GM19463 (cell line): Measurements from ENCODE around the gene ZNF318.
"Not testable (repeated sequence)": the region's sequence is repeated elsewhere in the genome, so short reads cannot be mapped to it uniquely, and the experiment has no call there.

Experiments used
- ATAC-seq: cut with Tn5 transposase; IDR thresholded peaks from one replicate; pipeline ENCODE4 v1.9.1; 2021; ENCODE audit warnings: mild to moderate bottlenecking, moderate library complexity; ENCODE audit not compliant: unreplicated experiment

Gene ZNF318

DNA sequence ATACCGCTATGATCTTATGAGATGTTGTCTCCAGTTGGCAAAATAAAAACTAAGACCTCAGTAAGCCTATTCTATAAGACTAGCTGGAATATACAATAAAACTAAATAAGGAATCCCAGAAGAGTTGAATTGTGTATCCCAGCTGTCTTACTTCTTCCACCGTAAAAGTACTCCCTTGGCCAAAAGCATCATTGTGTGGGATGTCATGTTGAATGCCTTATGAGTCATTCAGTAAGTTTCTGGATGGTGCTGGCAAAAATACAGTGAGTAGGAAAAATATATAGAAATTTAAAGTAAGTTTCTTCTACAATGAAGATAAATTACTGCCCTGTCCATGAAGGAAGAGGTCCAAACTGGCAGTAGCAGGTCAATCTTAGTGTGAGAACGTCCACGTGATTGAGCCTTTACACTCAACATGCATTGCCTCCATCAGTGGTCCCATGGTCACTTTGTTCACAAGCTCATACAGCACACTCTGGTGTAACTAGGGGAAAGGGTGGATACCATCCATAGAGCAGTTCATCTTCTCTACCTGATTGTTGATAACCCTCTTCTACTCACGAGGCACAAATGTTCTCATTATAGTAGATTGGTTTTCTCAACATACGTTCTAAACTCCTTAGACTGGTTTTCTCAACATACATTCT, 13.7 kb upstream of the ZNF318 start:
- peak; percentile 28 for ATAC-seq

DNA sequence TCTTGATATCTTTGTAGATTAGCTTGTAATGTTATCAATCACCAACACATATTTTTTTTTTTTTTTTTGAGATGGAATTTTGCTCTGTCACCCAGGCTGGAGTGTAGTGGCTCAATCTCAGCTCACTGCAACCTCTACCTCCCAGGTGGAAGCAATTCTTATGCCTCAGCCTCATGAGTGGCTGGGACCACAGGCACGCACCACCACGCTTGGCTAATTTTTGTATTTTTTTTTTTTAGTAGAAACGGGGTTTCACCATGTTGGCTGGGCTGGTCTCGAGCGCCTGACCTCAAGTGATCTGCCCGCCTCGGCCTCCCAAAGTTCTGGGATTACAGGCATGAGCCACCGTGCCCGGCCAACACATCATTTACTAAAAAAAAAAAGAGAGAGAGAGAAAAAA, 11.4 kb upstream of the ZNF318 start:
- not testable (repeated sequence) for ATAC-seq

DNA sequence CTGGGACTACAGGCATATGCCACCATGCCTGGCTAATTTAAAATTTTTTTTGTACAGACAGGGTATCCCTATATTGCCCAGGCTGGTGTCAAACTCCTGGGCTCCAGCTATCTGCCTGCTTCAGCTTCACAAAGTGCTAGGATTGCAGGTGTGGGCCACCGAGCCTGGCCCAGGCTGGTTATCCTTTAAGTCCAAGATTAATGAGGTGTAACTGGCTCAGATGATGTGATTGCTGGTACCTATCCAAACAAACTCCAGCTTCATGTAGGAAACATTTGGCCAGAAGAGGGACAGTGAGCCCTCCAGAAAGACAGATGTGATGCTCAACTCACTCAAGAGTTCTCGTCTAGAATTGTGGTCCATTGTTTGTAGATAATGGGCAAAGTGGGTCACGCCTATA, 9.2 kb upstream of the ZNF318 start:
- ATAC-seq, result no peak

DNA sequence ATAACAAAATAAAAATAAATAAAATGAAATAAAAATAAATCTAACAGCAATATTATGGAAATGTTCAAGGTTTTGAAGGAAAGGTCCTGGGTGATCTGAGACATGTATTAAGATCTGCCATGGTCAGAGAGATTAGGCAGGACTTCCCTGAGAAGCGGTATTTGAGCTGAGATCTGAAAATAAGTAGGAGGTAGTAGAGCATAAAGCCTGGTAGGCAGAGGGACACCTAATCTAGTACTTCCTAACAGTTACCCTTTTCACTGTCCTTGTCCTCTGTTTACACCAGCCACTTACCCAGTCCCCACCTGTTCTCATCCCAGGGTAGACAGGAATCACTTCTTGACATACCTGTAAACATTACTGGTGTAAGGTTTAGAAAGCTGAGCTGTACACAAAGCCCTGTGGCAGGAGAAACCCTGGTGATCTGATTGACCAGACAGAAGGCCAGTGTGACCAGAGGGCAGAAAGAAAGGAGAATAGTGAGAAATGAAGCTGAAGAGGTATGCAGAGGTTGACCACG, 8.3 kb upstream of the ZNF318 start:
- ATAC-seq, result no peak

DNA sequence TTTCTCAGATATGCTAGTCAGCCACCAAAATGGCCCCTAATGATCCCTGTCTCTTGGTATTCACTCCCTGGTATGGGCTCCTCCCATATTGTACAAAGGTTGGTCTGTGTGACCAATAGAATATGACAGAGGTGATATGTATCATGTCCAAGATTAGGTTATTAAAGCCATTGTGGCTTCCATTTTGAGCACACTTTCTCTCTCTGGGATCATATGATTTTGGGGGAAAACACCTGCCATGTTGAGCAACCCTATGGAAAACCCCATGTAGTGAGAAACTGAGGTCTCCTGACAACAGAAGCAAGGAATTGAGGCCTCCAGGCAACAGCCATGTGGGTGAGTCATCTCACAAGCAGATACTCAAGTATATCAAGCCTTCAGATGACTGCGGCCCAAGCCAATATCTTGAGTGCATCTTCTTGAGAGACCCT, 7.1 kb upstream of the ZNF318 start:
- peak; percentile 66 for ATAC-seq

DNA sequence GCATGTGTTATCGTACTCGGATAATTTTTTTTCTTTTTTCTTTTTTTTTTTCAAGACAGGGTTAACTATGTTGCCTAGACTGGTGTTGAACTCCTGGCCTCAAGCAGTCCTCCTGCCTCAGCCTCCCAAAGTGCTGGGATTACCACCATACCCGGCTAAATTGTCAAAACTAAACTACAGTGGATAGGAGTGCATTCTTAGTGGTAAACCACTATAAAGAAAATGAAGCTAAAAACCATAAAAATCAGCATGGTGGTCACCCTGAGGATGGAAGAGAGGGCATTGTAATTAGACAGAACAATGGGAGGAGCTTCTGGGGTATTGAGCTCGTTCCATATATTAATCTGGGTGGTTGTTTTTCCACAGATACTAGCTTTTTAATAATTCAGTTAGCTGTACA, 6.2 kb upstream of the ZNF318 start:
- ATAC-seq, result no peak

DNA sequence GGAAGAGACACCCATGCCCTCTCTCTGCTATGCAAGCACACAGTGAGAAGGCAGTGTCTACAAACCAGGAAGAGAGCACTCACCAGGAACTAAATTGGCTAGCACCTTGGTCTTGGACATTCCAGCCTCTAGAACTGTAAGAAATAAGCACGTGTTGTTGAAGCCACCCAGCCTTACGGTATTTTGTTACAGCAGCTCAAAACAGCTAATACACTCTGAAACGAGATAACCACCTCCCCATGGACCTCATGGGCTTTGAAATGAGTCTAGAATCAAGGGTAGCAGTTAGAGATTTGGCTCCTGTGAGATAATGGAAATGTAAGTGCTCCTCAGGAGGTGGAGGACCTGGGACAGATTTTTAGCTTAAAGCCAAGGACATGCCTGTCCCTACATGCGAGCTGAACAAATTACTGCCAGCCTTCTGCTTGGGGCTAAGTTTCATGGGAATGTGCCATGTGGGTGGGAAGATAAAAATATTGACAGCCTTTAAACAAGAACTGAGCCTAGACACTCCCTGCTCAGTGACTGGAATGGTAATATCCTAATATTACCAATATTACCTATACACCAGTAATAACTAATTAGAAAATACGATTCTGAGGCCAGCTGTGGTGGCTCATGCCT, 3.9 kb upstream of the ZNF318 start:
- ATAC-seq, result no peak

DNA sequence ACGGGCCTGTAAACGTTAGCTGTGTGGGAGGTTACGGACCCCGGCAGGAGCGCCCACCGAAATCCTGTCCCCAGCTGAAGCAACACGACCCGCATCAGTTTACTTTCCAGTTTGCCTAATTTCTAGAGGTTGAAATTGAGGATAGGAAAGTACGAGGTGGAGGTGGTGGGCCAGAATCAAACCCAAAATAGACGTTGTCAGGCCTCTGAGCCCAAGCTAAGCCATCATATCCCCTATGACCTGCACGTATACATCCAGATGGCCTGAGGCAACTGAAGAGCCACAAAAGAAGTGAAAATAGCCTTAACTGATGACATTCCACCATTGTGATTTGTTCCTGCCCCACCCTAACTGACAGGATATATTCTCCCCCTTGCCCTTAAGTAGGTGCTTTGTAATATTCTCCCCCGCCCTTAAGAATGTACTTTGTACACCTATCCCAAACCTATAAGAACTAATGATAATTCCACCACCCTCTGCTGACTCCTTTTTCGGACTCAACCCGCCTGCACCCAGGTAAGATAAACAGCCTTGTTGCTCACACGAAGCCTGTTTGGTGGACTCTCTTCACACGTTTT, 645 bp upstream of the ZNF318 start:
- ATAC-seq, result peak; percentile 2

DNA sequence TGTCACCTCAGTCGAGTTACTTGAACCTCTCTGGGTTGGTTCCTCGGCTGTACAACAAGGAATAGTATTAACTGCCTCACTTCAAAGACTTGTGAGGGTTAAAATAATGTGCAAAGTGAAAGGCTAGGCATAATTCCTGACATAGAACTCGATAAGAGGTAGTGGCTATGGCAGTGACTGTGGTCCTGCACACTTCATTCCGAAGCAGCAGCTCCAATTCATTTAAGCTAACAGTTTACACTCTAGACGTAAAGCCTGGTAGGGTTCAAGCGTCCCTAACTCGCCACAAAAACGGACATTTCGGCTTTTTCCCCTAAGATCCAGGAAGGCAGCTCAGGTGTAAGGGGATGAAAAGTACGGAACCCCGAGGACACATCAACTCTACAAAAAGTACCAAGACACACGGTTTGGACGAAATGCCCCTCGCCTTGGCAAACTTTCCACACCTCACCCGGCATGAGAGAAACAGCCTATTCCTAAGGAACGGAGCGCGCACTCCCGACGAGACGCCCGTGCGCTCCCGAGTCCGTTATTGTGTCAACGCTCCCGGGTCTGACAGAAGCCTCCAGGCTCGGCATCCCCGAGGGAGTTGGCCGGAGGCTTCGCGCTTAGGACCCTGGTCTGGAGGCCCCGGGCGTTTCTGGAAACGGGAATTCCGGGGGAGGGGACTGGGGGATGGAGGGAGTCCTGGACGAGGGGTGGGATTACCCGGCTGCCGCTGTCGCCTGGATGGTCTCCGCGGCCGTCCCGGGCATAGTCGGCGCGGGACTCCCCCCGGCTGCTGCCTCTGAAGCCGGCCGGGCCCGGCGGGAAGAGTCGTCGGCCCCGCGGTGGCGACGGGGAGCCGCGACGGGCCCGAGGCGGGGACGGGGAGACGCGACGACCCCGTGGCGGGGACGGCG, 937 bp downstream of the ZNF318 start:
- ATAC-seq, result peak; percentile 2

DNA sequence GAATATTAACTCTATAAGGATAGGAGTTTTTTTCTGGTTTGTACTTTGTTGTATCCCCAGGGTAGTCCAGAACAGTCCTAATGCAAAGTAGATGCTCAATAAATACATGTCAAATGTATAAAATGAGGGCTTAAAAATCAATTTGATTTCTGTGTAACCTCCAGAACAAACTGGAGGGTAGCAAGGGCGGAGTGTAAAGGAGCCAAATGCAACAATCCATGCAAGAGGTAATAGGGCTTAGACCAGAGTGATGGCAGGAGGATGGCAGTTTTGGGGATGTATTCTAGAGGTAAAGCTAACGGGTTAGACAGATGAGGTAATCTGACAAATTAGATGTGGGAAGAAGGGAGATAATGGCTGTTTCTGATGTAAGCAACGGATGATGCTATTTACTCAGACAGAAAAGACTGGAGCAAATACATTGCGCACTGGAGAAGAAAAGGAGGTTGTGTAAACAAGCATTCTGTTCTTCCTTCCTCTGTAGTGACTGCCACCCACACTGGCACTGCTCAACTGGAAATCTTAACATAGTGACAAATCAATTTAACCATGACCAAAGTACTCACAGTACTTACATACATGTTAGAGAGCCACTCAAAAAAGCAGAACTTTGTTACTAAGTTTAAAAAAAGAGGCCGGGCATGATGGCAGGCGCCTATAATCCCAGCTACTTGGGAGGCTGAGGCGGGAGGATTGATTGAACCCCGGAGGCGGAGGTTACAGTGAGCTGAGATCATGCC, 2.0 kb downstream of the ZNF318 start:
- ATAC-seq, result no peak

DNA sequence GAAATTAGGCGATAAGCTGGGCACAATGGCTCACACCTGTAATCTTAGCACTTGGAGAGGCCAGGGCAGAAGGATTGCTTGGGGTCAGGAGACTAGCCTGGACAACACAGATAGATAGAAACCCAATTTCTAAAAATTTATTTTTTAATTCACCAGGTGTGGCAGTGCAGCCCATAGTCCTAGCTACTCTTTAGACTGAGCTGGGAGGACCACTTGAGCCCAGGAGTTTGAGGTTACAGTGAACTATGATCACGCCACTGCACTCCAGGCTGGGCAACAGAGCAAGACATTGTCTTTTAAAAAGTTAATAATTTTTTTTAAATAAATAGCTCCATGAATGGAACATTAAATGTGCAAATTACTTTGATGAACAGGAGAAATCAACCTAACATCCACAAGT, 8.2 kb downstream of the ZNF318 start:
- ATAC-seq, result no peak

DNA sequence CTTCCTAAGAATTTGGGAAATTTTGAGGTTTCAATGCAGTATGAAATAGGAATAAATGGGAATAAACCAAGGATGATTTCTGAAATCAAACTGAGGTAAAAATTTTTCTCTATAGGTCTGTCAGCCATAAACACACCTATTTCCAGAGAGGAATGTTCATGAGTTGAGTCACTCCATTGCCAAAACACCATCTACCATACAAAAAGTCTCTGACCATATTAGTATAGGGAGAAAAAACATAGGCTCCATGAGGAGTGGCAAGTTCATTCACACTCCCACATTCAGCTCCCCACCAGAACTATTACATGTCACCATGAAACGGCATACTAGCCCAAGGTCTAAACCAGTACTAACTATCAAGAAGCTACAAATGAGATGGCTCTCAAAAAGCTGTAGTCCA, 9.6 kb downstream of the ZNF318 start:
- ATAC-seq, result no peak

DNA sequence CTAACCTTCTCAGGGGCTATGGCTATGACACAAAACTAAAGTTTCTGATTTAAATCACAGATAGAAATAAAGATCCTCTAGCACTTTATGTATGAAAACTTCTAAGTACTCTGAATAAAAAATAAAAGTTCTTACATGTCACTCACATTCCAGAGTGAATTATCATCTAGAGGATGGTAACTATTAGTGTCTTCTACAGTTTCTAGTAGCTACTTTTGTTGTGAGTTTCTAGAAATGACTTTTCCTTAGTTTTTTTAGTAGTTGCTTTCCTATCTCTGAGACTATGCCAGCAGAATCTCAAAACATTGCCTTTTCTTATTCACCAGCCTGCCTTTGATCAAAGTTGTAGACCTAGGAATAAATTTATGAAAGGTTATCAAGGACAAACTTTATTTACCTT, 10.1 kb downstream of the ZNF318 start:
- no peak for ATAC-seq

DNA sequence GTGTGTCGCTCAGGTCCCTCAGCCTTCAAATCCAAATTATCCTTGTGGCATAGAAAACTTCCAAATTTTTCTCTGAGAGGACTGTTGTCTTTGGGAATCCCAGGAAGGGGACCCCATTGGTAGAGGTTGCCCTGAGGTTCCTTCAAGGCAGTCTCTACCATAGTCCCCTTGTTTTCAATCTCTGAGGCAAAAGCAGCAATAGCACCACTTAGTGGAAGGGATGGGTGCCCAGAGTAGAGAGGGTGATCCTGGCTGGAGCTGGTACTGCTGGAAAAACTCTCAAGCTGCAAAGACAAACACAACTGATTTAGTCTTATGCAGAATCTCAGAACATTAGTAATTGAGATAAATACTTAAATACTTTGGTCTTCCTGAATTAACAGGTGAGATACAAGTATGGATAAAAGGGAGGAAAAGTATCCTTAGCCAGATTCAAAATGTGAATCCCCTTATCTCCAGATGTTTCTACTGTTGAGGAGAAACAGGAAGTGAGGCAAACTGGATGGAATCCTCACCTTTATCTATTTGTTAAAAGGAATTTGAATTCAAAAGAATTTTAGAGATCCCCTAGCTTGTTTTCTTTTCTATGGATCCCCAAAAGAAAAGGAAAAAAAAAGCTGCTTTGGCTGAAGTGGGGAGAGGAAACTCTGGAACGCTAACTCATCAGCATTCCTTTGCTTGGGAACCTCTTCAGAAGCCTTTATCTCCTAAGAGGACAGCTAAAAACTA, 13.4 kb downstream of the ZNF318 start:
- ATAC-seq, result no peak

DNA sequence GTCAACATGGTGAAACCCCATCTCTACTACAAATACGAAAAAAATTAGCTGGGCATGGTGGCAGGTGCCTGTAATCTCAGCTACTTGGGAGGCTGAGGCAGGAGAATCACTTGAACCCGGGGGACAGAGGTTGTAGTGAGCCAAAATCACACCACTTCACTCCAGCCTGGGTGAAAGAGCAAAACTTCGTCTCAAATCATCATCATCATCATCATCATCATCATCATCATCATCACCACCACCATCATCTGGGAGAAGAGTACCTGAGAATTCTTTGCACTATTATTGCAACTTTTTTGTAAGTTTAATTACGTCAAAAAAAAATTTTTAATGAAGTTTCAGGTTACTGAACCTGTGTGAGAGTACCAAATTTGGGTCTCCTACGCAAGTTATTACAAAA, 17.5 kb downstream of the ZNF318 start:
- ATAC-seq, result not testable (repeated sequence)

DNA sequence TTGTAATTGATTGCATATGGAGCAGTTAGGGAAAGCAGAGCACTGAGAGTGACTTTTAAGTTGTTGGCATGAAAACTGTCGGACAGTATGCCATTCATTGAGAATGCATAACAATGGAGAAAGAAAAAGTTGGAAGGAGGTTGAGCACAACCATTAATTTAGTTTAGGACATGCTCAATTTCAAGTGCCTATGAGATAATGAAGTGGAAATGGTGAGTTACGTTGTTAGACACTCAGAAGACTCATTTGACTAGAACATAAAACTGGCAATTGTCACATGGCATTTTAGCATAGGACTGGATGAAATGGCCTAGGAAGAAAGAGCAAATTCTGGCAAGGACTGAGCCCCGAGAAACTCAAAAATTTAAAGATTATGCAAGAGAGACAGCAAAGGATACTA, 22.0 kb downstream of the ZNF318 start:
- ATAC-seq, result no peak

DNA sequence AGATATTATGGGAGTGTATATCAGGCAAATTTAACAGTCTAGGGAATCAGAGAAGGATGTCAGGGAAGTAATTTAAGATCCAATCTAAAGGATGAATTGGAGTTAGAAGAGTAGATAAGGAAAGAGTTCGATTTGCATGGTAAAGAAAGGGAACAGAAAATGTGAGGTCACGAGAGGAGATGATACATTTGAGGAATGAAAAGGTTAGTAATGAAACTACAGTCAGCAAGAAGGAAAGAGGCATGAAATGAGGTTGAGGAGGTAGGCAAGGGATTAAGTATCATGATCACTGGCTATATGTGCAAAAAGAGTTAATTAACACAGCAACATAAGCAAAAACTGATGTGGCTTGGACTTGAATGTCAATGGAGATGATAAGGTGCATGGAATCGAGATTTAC, 22.4 kb downstream of the ZNF318 start:
- no peak for ATAC-seq

DNA sequence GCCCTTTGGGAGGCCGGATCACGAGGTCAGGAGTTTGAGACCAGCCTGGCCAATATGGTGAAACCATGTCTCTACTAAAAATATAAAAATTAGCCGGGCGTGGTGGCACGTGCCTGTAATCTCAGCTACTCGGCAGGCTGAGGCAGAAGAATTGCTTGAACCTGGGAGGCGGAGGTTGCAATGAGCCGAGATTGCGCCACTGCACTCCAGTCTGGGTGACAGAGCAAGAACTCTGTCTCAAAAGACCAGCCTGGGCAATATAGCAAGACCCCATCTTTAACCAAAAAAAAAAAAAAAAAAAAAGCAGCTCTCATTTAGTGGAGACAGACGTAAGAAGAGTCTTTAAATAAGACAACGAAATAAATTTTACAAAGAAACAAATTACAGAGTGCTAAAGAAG, 23.2 kb downstream of the ZNF318 start:
- ATAC-seq, result not testable (repeated sequence)

DNA sequence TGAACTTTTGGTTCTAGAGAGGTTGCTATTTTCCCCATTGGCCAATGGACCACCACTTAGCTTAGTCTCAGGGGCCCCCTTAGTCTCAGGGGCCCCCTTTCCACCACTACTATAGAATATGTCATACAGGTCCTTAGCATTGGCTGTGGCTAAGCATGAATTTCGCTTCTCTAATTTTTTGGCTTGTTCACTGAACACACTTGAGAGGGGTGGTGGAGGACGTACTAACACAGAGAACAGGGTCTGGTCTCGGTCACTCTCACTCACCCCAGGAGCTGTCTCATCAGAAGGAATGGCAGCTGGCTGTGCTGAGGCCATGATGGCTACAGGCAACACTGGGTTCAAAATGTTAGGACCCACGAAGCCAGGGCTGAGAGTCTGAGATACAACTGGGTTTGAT, 30.3 kb downstream of the ZNF318 start:
- peak; percentile 82 for ATAC-seq

DNA sequence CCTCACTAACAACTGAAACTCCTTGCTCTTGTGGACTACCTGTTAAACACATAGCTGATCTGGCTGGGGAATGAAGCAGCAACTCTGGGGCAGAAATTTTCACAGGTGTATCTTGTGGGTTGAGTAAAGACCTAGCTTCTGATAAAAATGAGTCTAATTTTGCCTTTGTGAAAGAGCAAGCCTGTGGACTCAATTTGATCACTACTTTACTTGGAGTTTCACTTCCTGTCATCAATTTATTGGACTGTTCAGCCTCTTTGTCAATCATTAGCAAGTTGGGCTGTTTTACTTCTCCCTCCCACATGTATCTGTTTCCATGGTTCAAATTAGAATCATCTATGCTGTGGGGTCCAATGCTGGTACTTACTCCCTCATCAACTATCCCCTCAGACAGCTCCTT, 31.2 kb downstream of the ZNF318 start:
- peak; percentile 56 for ATAC-seq
